GM12864 (cell line): ENCODE measurements around the gene ENPP3.

Source experiments
- DNase-seq: peaks from one replicate; pipeline ENCODE4 v3.0.0-alpha.2; 2011; ENCODE audit warnings: low read depth
- H3K4me3 ChIP-seq: 2 replicates; pipeline ENCODE4 v1.5.1; 2011; ENCODE audit warnings: mild to moderate bottlenecking, low read depth, low read length, control low read depth
- CTCF ChIP-seq: IDR thresholded peaks from 2 replicates; pipeline ENCODE4 v1.5.1; 2011; ENCODE audit warnings: low read depth, mild to moderate bottlenecking, moderate library complexity, low read length, control low read depth, inconsistent platforms; ENCODE audit errors: missing control alignments

Gene ENPP3

GRCh38 chr6:131602781-131603312 is 34.3 kb upstream of the ENPP3 start:
- no peak overlapping the region for H3K4me3 ChIP-seq
- no peak for TF ChIP-seq CTCF
- DNase-seq = no peak

- no peak for TF ChIP-seq CTCF
- DNase-seq = no peak
- no peak overlapping the region for H3K4me3 ChIP-seq
Measured at GRCh38 chr6:131613296-131613925, 23.7 kb upstream of the ENPP3 start.

GRCh38 chr6:131615275-131615674 is 21.8 kb upstream of the ENPP3 start:
- H3K4me3 ChIP-seq = no peak overlapping the region
- no peak for DNase-seq
- TF ChIP-seq CTCF = no peak

- DNase-seq = peak; percentile 80
- peak within 1 kb of the TSS; percentile 65 for H3K4me3 ChIP-seq
- TF ChIP-seq CTCF = peak; percentile 99
Measured at GRCh38 chr6:131627724-131628682, 9.1 kb upstream of the ENPP3 start, which contains the start of gene MED23. MED23 (minus strand) TSS chr6:131628242; CDS start chr6:131628049, 193 bp downstream.

- TF ChIP-seq CTCF = no peak
- H3K4me3 ChIP-seq = no peak overlapping the region; the same call in 1 of the 2 replicates
- no peak for DNase-seq
Measured at GRCh38 chr6:131628726-131629125, 8.4 kb upstream of the ENPP3 start.

- no peak overlapping the region for H3K4me3 ChIP-seq
- no peak for DNase-seq
- no peak for TF ChIP-seq CTCF
Measured at GRCh38 chr6:131629651-131630050, 7.5 kb upstream of the ENPP3 start.
